Left forelimb (tissue), 1 donor: ENCODE measurements around the gene LRFN5.
"Not testable (repeated sequence)": the region's sequence is repeated elsewhere in the genome, so short reads cannot be mapped to it uniquely, and the experiment has no call there.

Source experiments
- DNase-seq: peaks from one replicate; pipeline ENCODE4 v3.0.0-alpha.2; 2018; ENCODE audit warnings: low spot score

Gene LRFN5

GRCh38 chr14:41636492-41637392 is 30.1 kb downstream of the LRFN5 start:
- DNase-seq = no peak

GRCh38 chr14:41641690-41642089 is 35.0 kb downstream of the LRFN5 start:
- DNase-seq = no peak

- no peak for DNase-seq
Measured at GRCh38 chr14:41642367-41642766, 35.7 kb downstream of the LRFN5 start.

- no peak for DNase-seq
Measured at GRCh38 chr14:41642789-41643188, 36.1 kb downstream of the LRFN5 start.

- DNase-seq = no peak
Measured at GRCh38 chr14:41644606-41645005, 37.9 kb downstream of the LRFN5 start.

GRCh38 chr14:41650802-41651201 is 44.1 kb downstream of the LRFN5 start:
- DNase-seq = no peak

- DNase-seq = no peak
Measured at GRCh38 chr14:41654196-41654595, 47.5 kb downstream of the LRFN5 start.

- DNase-seq = no peak
Measured at GRCh38 chr14:41662780-41663472, 56.2 kb downstream of the LRFN5 start.

GRCh38 chr14:41663473-41663850 is 56.8 kb downstream of the LRFN5 start:
- DNase-seq = no peak

GRCh38 chr14:41666301-41666700 is 59.6 kb downstream of the LRFN5 start:
- no peak for DNase-seq

- no peak for DNase-seq
Measured at GRCh38 chr14:41668356-41668755, 61.7 kb downstream of the LRFN5 start.

GRCh38 chr14:41673601-41674000 is 66.9 kb downstream of the LRFN5 start:
- DNase-seq = not testable (repeated sequence)

- not testable (repeated sequence) for DNase-seq
Measured at GRCh38 chr14:41674511-41674971, 67.9 kb downstream of the LRFN5 start.

GRCh38 chr14:41699486-41699885 is 92.8 kb downstream of the LRFN5 start:
- DNase-seq = no peak

GRCh38 chr14:41718477-41719166 is 111.9 kb downstream of the LRFN5 start:
- DNase-seq = no peak

- no peak for DNase-seq
Measured at GRCh38 chr14:41739203-41739602, 132.5 kb downstream of the LRFN5 start.

- DNase-seq = no peak
Measured at GRCh38 chr14:41743140-41743539, 136.5 kb downstream of the LRFN5 start.

- no peak for DNase-seq
Measured at GRCh38 chr14:41749429-41749828, 142.8 kb downstream of the LRFN5 start.

- not testable (repeated sequence) for DNase-seq
Measured at GRCh38 chr14:41750575-41750974, 143.9 kb downstream of the LRFN5 start.

- DNase-seq = no peak
Measured at GRCh38 chr14:41758011-41758665, 151.5 kb downstream of the LRFN5 start.

GRCh38 chr14:41761204-41761603 is 154.5 kb downstream of the LRFN5 start:
- no peak for DNase-seq

GRCh38 chr14:41766772-41767171 is 160.1 kb downstream of the LRFN5 start:
- DNase-seq = no peak
